Breast epithelium (tissue), 4 donors: ENCODE measurements around the gene AKR1B1. TPM values are rescaled to one million over a fixed set of nuclear protein-coding genes. Genes with fewer than 3 reads are reported as not detected.

ENCODE experiments used
- DNase-seq, 2 donors: peaks; one replicate each; pipeline ENCODE4 v3.0.0-alpha.2; 2019; ENCODE audit warnings: low spot score in 2 of 2
- H3K27ac ChIP-seq, 2 donors: fragments of 200-600 bp; sonication (generic) in 1 of 2; one replicate each; pipeline ENCODE4 v1.5.1; 2016 to 2019; ENCODE audit warnings: mild to moderate bottlenecking in 1 of 2
- H3K27me3 ChIP-seq, 2 donors: fragments of 200-600 bp; sonication (generic) in 1 of 2; one replicate each; pipeline versions ENCODE4 v1.5.1 to v1.6.0; 2017 to 2019; ENCODE audit warnings: control low read depth in 1 of 2, mild to moderate bottlenecking in 1 of 2
- H3K36me3 ChIP-seq: fragments of 200-600 bp; one replicate; pipeline ENCODE4 v1.5.1; 2019
- H3K4me1 ChIP-seq, 2 donors: fragments of 200-600 bp; sonication (generic); one replicate each; pipeline ENCODE4 v1.5.1; 2016 to 2019; ENCODE audit warnings: control low read depth in 1 of 2
- H3K4me3 ChIP-seq, 3 donors: fragments of 200-600 bp; sonication (generic); 1 replicate in 2 of 3; 2 replicates in 1 of 3; pipeline ENCODE4 v1.5.1; 2016 to 2019; ENCODE audit warnings: mild to moderate bottlenecking in 3 of 3, moderate library complexity in 2 of 3
- H3K9me3 ChIP-seq, 2 donors: fragments of 200-600 bp; sonication (generic) in 1 of 2; one replicate each; pipeline ENCODE4 v1.5.1; 2016 to 2019; ENCODE audit warnings: control low read depth in 1 of 2
- CTCF ChIP-seq, 3 donors: fragments of 450-650 bp; IDR thresholded peaks; one replicate each; pipeline ENCODE4 v1.5.1; 2016 to 2017; ENCODE audit warnings: antibody characterized with exemption in 3 of 3, mild to moderate bottlenecking in 3 of 3, moderate library complexity in 3 of 3
- POLR2A ChIP-seq: fragments of 450-650 bp; IDR thresholded peaks from one replicate; pipeline ENCODE4 v1.6.1; 2016; ENCODE audit warnings: antibody characterized with exemption, mild to moderate bottlenecking, moderate library complexity
- POLR2AphosphoS5 ChIP-seq, 3 donors: sonication (generic); formaldehyde crosslinking; IDR thresholded peaks; one replicate each; pipeline ENCODE4 v1.6.1; 2017; ENCODE audit warnings: antibody characterized with exemption in 3 of 3
- intact Hi-C: fragments of 100-400 bp; cut with DNase I; formaldehyde crosslinking; loops from one replicate; pipeline ENCODE4 v1.15.1; 2023; ENCODE audit warnings: low total_unique reads
- total RNA-seq, 3 donors: library from RNA; depleted of rRNA; stranded (reverse); fragments of >200 nt; gene quantifications; one replicate each; pipeline ENCODE4 v1.1.0, GENCODE V29; 2016

AKR1B1 gene
- total RNA-seq, 3 donors from 2014 or later, result 55.0 to 200 (median 57.4) TPM

- TF ChIP-seq POLR2A (no peak), POLR2AphosphoS5 (IDR thresholded peaks at IDR 0.05) (no peak), CTCF (IDR thresholded peaks at IDR 0.05) (no peak)
- no peak for DNase-seq
- Histone ChIP-seq H3K27ac (no peak overlapping the region), H3K4me1 (no peaks in the 10 kb centered on the region), H3K36me3 (peaks cover 8% of the 10 kb centered on the region), H3K27me3 (no peaks in the 10 kb centered on the region), H3K9me3 (no peaks in the 10 kb centered on the region), H3K4me3 (no peak overlapping the region)
- intact Hi-C loops, result no loop called here
These were observed 11.5 kb downstream of the AKR1B1 start for GRCh38 chr7:134447383-134447782.

GRCh38 chr7:134446923-134447322 lies 12.0 kb downstream of the AKR1B1 start:
- Histone ChIP-seq H3K27ac (no peak overlapping the region), H3K27me3 (no peaks in the 10 kb centered on the region), H3K36me3 (peaks cover 8% of the 10 kb centered on the region), H3K4me1 (no peaks in the 10 kb centered on the region), H3K4me3 (no peak overlapping the region), H3K9me3 (no peaks in the 10 kb centered on the region)
- DNase-seq, result no peak
- TF ChIP-seq CTCF (IDR thresholded peaks at IDR 0.05) (no peak), POLR2A (no peak), POLR2AphosphoS5 (IDR thresholded peaks at IDR 0.05) (no peak)
- intact Hi-C loops, result no loop called here

DNA sequence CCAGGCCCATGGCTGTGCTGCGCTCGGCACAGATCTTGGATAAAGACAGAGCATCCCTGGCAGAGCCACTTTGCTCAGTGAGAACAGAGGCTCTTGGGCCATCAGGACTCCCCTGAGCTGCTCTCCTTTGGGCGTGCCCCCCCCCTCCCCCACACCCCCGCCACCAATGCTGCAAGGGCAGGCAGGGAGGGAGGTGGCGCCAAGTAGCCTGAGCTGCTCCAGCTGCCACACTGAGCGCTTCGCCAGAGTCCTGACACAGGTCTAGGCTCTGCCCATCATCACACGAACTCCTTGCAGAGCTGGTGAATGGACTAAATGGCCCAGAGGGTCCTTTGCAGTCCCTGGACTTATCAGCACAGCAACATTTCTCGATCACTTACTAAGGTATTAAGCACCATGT lies 12.5 kb downstream of the AKR1B1 start:
- H3K27ac ChIP-seq, result no peak overlapping the region
- TF ChIP-seq POLR2AphosphoS5 (IDR thresholded peaks at IDR 0.05) (no peak), POLR2A (no peak), CTCF (IDR thresholded peaks at IDR 0.05) (no peak)
- H3K9me3 ChIP-seq, result no peaks in the 10 kb centered on the region
- no peaks in the 10 kb centered on the region for H3K27me3 ChIP-seq
- H3K36me3 ChIP-seq, result peaks cover 8% of the 10 kb centered on the region
- no peaks in the 10 kb centered on the region for H3K4me1 ChIP-seq
- H3K4me3 ChIP-seq, result no peak overlapping the region
- no peak for DNase-seq
- intact Hi-C loops, result no loop called here

- no peak for TF ChIP-seq POLR2AphosphoS5 (IDR thresholded peaks at IDR 0.05)
- no peak for TF ChIP-seq POLR2A
- TF ChIP-seq CTCF (IDR thresholded peaks at IDR 0.05), result no peak
- DNase-seq, result no peak
- intact Hi-C loops, result no loop called here
- no peaks in the 10 kb centered on the region for H3K27me3 ChIP-seq
- H3K9me3 ChIP-seq, result no peaks in the 10 kb centered on the region
- peak overlapping the region in 1 of 2 donors; percentile 25 for H3K27ac ChIP-seq
- H3K36me3 ChIP-seq, result peaks cover 11% of the 10 kb centered on the region
- no peak overlapping the region for H3K4me3 ChIP-seq
- H3K4me1 ChIP-seq, result no peaks in the 10 kb centered on the region
These were observed 14.0 kb downstream of the AKR1B1 start for GRCh38 chr7:134444961-134445315.

DNA sequence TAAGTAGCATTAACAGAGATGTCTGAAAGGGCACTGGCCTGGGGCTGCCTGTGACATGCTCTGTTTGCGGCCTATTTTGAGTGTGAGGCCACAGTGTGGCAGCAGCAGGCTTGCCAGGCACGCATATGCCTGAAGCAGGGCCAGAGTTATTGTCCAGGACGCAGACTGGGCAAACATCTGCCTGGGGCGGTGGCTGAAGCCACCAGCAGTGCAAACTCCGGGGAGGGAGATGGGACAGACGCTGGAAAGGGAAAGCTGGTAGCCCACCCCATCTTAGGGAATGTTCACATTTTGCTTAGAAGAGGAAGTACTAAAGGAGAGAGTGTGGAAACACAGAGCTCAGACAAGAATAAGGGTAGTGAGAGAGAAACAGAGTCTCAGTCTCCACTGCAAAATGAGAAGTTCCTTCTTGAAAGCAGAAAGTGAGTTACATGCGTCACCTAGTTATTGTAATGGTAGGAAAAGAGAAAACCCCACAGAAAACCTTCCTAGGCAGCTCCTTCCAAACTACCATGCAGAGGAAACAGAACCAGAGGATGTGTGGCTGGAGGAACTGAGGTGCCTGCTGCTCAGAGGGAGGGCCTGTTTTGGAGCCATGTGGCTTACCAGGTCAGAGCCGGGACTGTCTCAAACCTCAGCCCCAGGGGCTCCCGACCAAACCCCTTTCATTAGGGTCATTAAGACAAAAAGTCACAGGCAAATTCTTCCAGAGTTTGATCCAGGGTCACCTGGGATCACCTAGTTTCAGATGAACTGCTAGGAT lies 14.5 kb downstream of the AKR1B1 start:
- no peaks in the 10 kb centered on the region for H3K27me3 ChIP-seq
- TF ChIP-seq CTCF (IDR thresholded peaks at IDR 0.05) (no peak), POLR2AphosphoS5 (IDR thresholded peaks at IDR 0.05) (no peak), POLR2A (no peak)
- no peak overlapping the region for H3K4me3 ChIP-seq
- no peaks in the 10 kb centered on the region for H3K9me3 ChIP-seq
- intact Hi-C loops, result no loop called here
- DNase-seq, result no peak
- no peaks in the 10 kb centered on the region for H3K4me1 ChIP-seq
- H3K27ac ChIP-seq, result peak overlapping the region; percentile 14 to 69
- peaks cover 11% of the 10 kb centered on the region for H3K36me3 ChIP-seq
